Endothelial cell of umbilical vein (primary cell): ENCODE results near the gene SUSD6. TPM values are rescaled to one million over a fixed set of nuclear protein-coding genes. Genes with fewer than 3 reads are reported as not detected.

Experiments
- BruUV-seq: library from RNA; stranded (reverse); fragments of 400-500 nt; replicated peaks from 2 replicates; lab custom pipeline; 2021; lab: Mats Ljungman, UMichigan
- CTCF ChIA-PET: fragments of 300-600, 350-600 bp; sonication (Branson Sonifier 250); formaldehyde crosslinking; loops from one replicate; lab custom pipeline; 2021; ENCODE audit warnings: antibody characterized with exemption, inconsistent platforms; lab: Charles Lee
- POLR2A ChIA-PET: fragments of 300-600, 350-600 bp; sonication (Branson Sonifier 250); formaldehyde crosslinking; loops from one replicate; lab custom pipeline; 2021; ENCODE audit warnings: antibody characterized with exemption, inconsistent platforms; lab: Charles Lee
- DNase-seq: peaks from one replicate; pipeline ENCODE4 v3.0.0-alpha.2; 2011; ENCODE audit warnings: low read depth, low spot score
- FAIRE-seq: peaks from 2 replicates; lab custom pipeline; 2011; peaks lifted over from hg19 to GRCh38; lab: Jason Lieb, UNC
- H2AFZ ChIP-seq: 2 replicates; pipeline ENCODE4 v1.6.0; 2012; ENCODE audit warnings: low read depth, low read length, control low read depth, inconsistent platforms
- H3K27ac ChIP-seq: 2 replicates; pipeline ENCODE4 v1.5.1; 2011; ENCODE audit warnings: low read depth, mild to moderate bottlenecking, control low read depth, low read length, moderate library complexity; ENCODE audit not compliant: insufficient read depth
- H3K27me3 ChIP-seq, 2 experiments: 2 replicates each; pipeline versions ENCODE4 v1.6.0 to v1.6.1; 2011; ENCODE audit warnings: low read length in 2 of 2, mixed read lengths in 1 of 2; ENCODE audit not compliant: control insufficient read depth in 2 of 2, insufficient read depth in 2 of 2
- H3K36me3 ChIP-seq, 2 experiments: 2 replicates in 1 of 2; 3 replicates in 1 of 2; pipeline ENCODE4 v1.5.1; 2011; ENCODE audit warnings: low read length in 2 of 2, mild to moderate bottlenecking in 1 of 2, moderate library complexity in 1 of 2; ENCODE audit not compliant: control insufficient read depth in 2 of 2, insufficient read depth in 2 of 2; ENCODE audit errors: extremely low read depth in 1 of 2
- H3K4me1 ChIP-seq: 3 replicates; pipeline ENCODE4 v1.5.1; 2011; ENCODE audit warnings: mild to moderate bottlenecking, low read length; ENCODE audit not compliant: control insufficient read depth, insufficient read depth; ENCODE audit errors: extremely low read depth
- H3K4me2 ChIP-seq: 2 replicates; pipeline ENCODE4 v1.6.1; 2011; ENCODE audit warnings: low read length, control low read depth, mixed read lengths; ENCODE audit not compliant: insufficient read depth
- H3K4me3 ChIP-seq, 3 experiments: fragments of 200-600 bp in 1 of 3; sonication (generic), shearing (Covaris generic) in 1 of 3; replicated peaks in 1 of 3; 2 replicates each; pipeline ENCODE4 v1.5.1; 2011 to 2016; ENCODE audit warnings: control low read depth in 3 of 3, low read length in 3 of 3, mild to moderate bottlenecking in 2 of 3, inconsistent platforms in 1 of 3, low read depth in 1 of 3, moderate library complexity in 1 of 3; ENCODE audit not compliant: insufficient read depth in 1 of 3
- H3K79me2 ChIP-seq: 2 replicates; pipeline ENCODE4 v1.6.0; 2012; ENCODE audit warnings: low read length, inconsistent platforms; ENCODE audit not compliant: control insufficient read depth, insufficient read depth
- H3K9ac ChIP-seq: replicated peaks from 2 replicates; pipeline ENCODE3; 2011; ENCODE audit warnings: low read length, control low read depth; ENCODE audit not compliant: insufficient read depth; ENCODE audit errors: extremely low read depth
- H3K9me1 ChIP-seq: replicated peaks from 3 replicates; pipeline ENCODE4 v1.6.0; 2011; ENCODE audit warnings: mild to moderate bottlenecking, low read length; ENCODE audit not compliant: control insufficient read depth, insufficient read depth; ENCODE audit errors: extremely low read depth
- H3K9me3 ChIP-seq: replicated peaks from 2 replicates; pipeline ENCODE4 v1.5.1; 2012; ENCODE audit warnings: low read length, inconsistent platforms; ENCODE audit not compliant: control insufficient read depth, insufficient read depth
- H4K20me1 ChIP-seq: replicated peaks from 2 replicates; pipeline ENCODE3; 2011; ENCODE audit warnings: mild to moderate bottlenecking, low read length; ENCODE audit not compliant: control insufficient read depth, insufficient read depth; ENCODE audit errors: extremely low read depth
- CTCF ChIP-seq, 2 donors: IDR thresholded peaks; 1 replicate in 1 of 2; 2 replicates in 1 of 2; pipeline ENCODE4 v1.5.1; 2011; ENCODE audit warnings: low read length in 2 of 2, mild to moderate bottlenecking in 2 of 2, moderate library complexity in 2 of 2, control low read depth in 1 of 2, inconsistent platforms in 1 of 2, low read depth in 1 of 2; ENCODE audit not compliant: insufficient read depth in 1 of 2; ENCODE audit errors: extremely low read depth in 1 of 2
- EZH2 ChIP-seq: IDR thresholded peaks from 2 replicates; pipeline ENCODE4 v1.6.1; 2012; ENCODE audit warnings: borderline replicate concordance, low read depth, mild to moderate bottlenecking, moderate library complexity, low read length, inconsistent platforms; ENCODE audit not compliant: severe bottlenecking
- FOS ChIP-seq: IDR thresholded peaks from 2 replicates; pipeline ENCODE4 v1.6.1; 2011; ENCODE audit warnings: mild to moderate bottlenecking, low read length, moderate library complexity, borderline replicate concordance; ENCODE audit not compliant: insufficient read depth
- JUN ChIP-seq: IDR thresholded peaks from 2 replicates; pipeline ENCODE4 v1.6.1; 2011; ENCODE audit warnings: borderline replicate concordance, low read depth; ENCODE audit not compliant: insufficient read length, insufficient read depth
- MAX ChIP-seq: IDR thresholded peaks from 2 replicates; pipeline ENCODE4 v1.6.1; 2011; ENCODE audit not compliant: insufficient read depth, insufficient read length
- POLR2A ChIP-seq: IDR thresholded peaks from 2 replicates; pipeline ENCODE4 v1.6.1; 2012; ENCODE audit warnings: low read depth, mild to moderate bottlenecking, control low read depth, low read length
- POLR2AphosphoS5 ChIP-seq: IDR thresholded peaks from 2 replicates; pipeline ENCODE4 v1.6.1; 2012; ENCODE audit warnings: low read depth, mild to moderate bottlenecking, control low read depth, low read length, moderate library complexity; ENCODE audit not compliant: insufficient read depth
- dilution Hi-C: fragments of 300-500 bp; cut with MboI; formaldehyde crosslinking; loops from one replicate; pipeline ENCODE4 v1.15.0; 2019; ENCODE audit warnings: low sequenced_read_pairs; ENCODE audit not compliant: extremely low pct_ligation_motif_present
- intact Hi-C: fragments of 100-400 bp; cut with micrococcal nuclease; formaldehyde crosslinking; loops from one replicate; pipeline ENCODE4 v1.10.0; 2022
- polyA plus RNA-seq, 4 experiments: library from polyadenylated mRNA; depleted of rRNA in 3 of 4; stranded (reverse) in 3 of 4; unstranded in 1 of 4; fragments of >200 nt; gene quantifications; 2 replicates each; pipeline versions ENCODE4 v1.2.1 to v1.2.3, GENCODE V29; 2011 to 2012; ENCODE audit warnings: missing spikeins in 1 of 4
- total RNA-seq: library from RNA; stranded (reverse); gene quantifications from 2 replicates; pipeline ENCODE4 v1.2.3, GENCODE V29; 2021

The SUSD6 gene
- total and polyA plus RNA-seq, 2 donors (not counting 3 experiments of a cell fraction or from before 2014, with no cell fraction given): 13.4 to 19.5 TPM

- H3K4me3 ChIP-seq: no peak overlapping the region
- H3K4me2 ChIP-seq: peak overlapping the region; percentile 60
- no TSS peak for BruUV-seq
- ChIA-PET POLR2A (no interaction called here), CTCF (interaction anchor here (0.7 to 1.5 kb wide), 5 partner anchors 18 to 102 kb away, joined by 3 to 7 read pairs (median 5); no protein-coding TSS in a partner anchor)
- no peaks in the 10 kb centered on the region for H3K9me1 ChIP-seq
- H3K9ac ChIP-seq: no peak overlapping the region
- no peaks in the 10 kb centered on the region for H3K9me3 ChIP-seq
- intact Hi-C loops: loop anchor here (1.0 to 5.0 kb wide), 3 partner anchors 13 to 94 kb away; no protein-coding TSS in a partner anchor
- dilution Hi-C loops: no loop called here
- no peaks in the 10 kb centered on the region for H3K27me3 ChIP-seq
- peak overlapping the region; percentile 54 for H3K27ac ChIP-seq
- peaks cover 18% of the 10 kb centered on the region for H3K4me1 ChIP-seq
- H3K79me2 ChIP-seq: peaks cover 44% of the 10 kb centered on the region
- no peak for TF ChIP-seq JUN
- TF ChIP-seq POLR2A: peak; percentile 44
- TF ChIP-seq MAX: no peak
- no peak for TF ChIP-seq CTCF (IDR thresholded peaks at IDR 0.05; ENCODE audit: extremely low read depth in 1 of 2, insufficient read depth in 1 of 2, low read depth in 1 of 2, low read length in 2 of 2)
- TF ChIP-seq POLR2AphosphoS5: peak; percentile 74
- TF ChIP-seq EZH2: no peak
- TF ChIP-seq FOS: no peak
- H3K36me3 ChIP-seq: no peaks in the 10 kb centered on the region
- H4K20me1 ChIP-seq: no peaks in the 10 kb centered on the region
- FAIRE-seq (peak; percentile 93), DNase-seq (peak; percentile 78)
- peak overlapping the region; percentile 2 for H2AFZ ChIP-seq
Observed at GRCh38 chr14:69625299-69626131, 14.1 kb downstream of the SUSD6 start.
